A549 (cell line): Measurements from ENCODE around the gene UBAC2.

Source experiments
- BHLHE40 ChIP-seq: IDR thresholded peaks from 2 replicates; pipeline ENCODE4 v1.6.1; 2012; ENCODE audit warnings: low read depth, low read length, inconsistent platforms
- CEBPB ChIP-seq, 2 experiments: fragments of >200 bp in 1 of 2; sonication (Bioruptor Twin) in 1 of 2; formaldehyde crosslinking in 1 of 2; IDR thresholded peaks; 2 replicates each; pipeline ENCODE4 v1.6.1; 2012 to 2016
- CTCF ChIP-seq: fragments of >200 bp; sonication (Bioruptor Twin); formaldehyde crosslinking; IDR thresholded peaks from 3 replicates; pipeline ENCODE4 v1.5.1; 2016
- EHMT2 ChIP-seq: fragments of 200-600 bp; sonication (generic); IDR thresholded peaks from 2 replicates; pipeline ENCODE4 v1.6.1; 2016; ENCODE audit warnings: antibody characterized with exemption, low read depth, mild to moderate bottlenecking, moderate library complexity
- HDAC2 ChIP-seq: fragments of 200-600 bp; sonication (generic); IDR thresholded peaks from 2 replicates; pipeline ENCODE4 v1.6.1; 2016
- KDM5A ChIP-seq: fragments of 200-600 bp; sonication (generic); IDR thresholded peaks from 2 replicates; pipeline ENCODE4 v1.6.1; 2016; ENCODE audit warnings: antibody characterized with exemption, mild to moderate bottlenecking
- NFE2L2 ChIP-seq: fragments of 150-350 bp; conservative IDR thresholded peaks from 2 replicates; pipeline ENCODE4 v1.6.1; 2014; ENCODE audit warnings: low read length
- NR3C1 ChIP-seq: fragments of >200 bp; sonication (Bioruptor Twin); formaldehyde crosslinking; IDR thresholded peaks from 3 replicates; pipeline ENCODE4 v1.6.1; 2017
- POLR2A ChIP-seq: IDR thresholded peaks from 2 replicates; pipeline ENCODE4 v1.6.1; 2012; ENCODE audit warnings: mild to moderate bottlenecking, low read length
- POLR2AphosphoS2 ChIP-seq: conservative IDR thresholded peaks from 2 replicates; pipeline ENCODE4 v1.6.1; 2012; ENCODE audit warnings: low read length, improper control_type of control experiment, inconsistent platforms
- REST ChIP-seq: fragments of 200-600 bp; sonication (generic); IDR thresholded peaks from 2 replicates; pipeline ENCODE4 v1.6.1; 2016; ENCODE audit warnings: antibody characterized with exemption, mild to moderate bottlenecking, moderate library complexity
- TP53 ChIP-seq: fragments of 250-450 bp; sonication (Bioruptor Pico); IDR thresholded peaks from 2 replicates; pipeline ENCODE4 v1.5.0; 2021; ENCODE audit warnings: mild to moderate bottlenecking, moderate library complexity

DNA sequence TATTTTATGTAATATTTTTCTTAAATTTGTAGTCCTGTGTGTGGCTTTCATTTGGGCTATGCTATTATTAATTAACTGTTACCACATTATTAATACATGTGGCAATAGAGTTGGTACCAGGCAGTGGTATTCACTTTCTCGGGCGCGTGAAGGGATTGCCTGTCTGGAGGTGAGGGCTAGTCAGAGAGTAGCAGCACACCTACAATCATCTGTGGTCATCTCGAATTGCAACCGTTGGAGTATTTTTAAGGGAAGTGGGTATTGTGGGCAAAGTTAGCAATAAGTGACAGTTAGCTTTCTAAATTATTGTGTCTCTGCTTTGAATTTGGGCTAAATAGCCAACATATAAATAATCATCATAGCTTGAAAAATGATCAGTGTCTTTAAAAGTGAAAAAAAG lies 77.5 kb downstream of the UBAC2 start:
- TF ChIP-seq HDAC2 (no peak), CTCF (no peak), EHMT2 (no peak), NR3C1 (no peak), KDM5A (no peak), POLR2A (no peak), BHLHE40 (no peak), CEBPB (IDR thresholded peaks at IDR 0.05) (no peak), REST (no peak), TP53 (CRISPR knock-in tag) (no peak), POLR2AphosphoS2 (no peak), NFE2L2 (no peak)
